Stimulated activated CD8-positive, alpha-beta memory T cell treated with anti-CD3 and anti-CD28 coated beads, Interleukin-12 subunit alpha, Interleukin-12 subunit beta, amount 100 ng/mL, for 24 hours (primary cell): ENCODE data around the gene IZUMO4.
"Not testable (repeated sequence)": the region's sequence is repeated elsewhere in the genome, so short reads cannot be mapped to it uniquely, and the experiment has no call there.

Experiments
- DNase-seq: peaks from one replicate; pipeline ENCODE4 v3.0.0-alpha.2; 2020; ENCODE audit errors: extremely low read depth

IZUMO4 gene

DNA sequence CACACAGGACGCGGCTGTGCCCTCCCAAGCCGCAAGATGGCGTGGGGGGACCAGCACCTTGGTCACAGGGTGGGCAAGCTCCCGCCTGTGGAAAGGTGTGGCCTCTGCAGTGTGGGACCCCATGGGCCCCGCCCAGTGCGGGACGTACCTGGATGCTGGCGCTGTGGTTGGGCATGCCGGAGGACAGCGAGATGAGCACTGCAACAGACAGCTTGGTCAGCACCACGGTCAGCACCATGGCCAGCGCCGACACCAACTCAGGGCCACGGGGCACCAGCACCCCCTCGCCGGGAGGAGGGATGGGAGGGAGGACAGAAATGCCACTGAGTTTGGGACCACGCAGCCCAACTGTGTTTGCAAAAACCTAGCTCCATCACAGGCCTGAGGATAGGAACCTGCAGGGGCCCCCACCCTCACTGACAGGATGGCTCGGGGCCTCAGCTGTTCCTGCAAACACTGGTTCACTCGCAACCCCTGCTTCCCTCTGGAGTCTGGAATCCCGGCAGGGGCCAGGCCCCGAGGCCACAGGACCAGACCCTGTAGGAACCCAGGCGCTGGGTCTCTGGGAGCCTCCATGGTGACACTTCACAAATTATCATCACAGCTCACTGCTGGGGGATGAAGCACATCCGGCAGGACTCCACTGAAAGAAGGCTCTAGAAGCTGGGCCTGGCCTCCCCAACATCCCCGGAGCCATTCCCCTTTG is 27.1 kb downstream of the IZUMO4 start:
- no peak for DNase-seq

GRCh38 chr19:2126879-2127518 is 30.3 kb downstream of the IZUMO4 start:
- no peak for DNase-seq

DNA sequence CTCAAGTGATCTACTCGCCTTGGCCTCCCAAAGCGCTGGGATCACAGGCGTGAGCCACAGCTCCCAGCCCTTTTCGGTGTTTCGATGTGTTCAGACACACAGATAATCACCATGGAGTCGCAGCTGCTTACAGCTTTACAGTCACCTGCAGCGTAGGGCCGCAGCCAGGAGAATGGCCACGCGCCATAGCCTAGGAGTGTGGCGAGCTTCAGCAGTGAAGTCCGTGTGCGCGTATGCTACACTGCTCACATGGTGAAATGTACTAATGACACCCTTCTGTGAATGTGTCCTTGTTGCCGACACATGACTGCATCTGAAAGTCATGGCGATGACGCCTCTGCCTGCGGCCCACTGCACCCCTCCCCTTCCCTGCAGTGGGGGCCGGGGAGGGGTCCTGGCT is 31.0 kb downstream of the IZUMO4 start:
- DNase-seq: no peak

GRCh38 chr19:2128252-2128651 is 31.5 kb downstream of the IZUMO4 start:
- not testable (repeated sequence) for DNase-seq

DNA sequence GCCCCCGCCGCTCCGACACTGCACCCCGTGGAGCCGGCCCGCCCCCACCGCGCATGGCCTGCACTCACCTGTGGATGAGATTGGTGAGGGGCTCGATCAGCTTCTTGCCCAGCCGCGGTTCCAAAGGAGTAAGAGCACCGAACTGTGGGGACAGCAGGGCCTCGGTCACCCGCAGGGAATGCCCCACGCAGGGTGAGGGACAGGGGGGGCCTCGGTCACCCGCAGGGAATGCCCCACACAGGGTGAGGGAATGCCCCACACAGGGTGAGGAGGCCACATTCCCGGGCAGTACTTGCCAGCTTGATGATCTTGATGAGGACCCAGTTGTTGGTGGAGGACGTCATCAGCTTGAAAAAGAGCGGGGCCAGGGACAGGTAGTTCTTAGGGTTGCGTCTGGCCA is 32.3 kb downstream of the IZUMO4 start:
- no peak for DNase-seq

DNA sequence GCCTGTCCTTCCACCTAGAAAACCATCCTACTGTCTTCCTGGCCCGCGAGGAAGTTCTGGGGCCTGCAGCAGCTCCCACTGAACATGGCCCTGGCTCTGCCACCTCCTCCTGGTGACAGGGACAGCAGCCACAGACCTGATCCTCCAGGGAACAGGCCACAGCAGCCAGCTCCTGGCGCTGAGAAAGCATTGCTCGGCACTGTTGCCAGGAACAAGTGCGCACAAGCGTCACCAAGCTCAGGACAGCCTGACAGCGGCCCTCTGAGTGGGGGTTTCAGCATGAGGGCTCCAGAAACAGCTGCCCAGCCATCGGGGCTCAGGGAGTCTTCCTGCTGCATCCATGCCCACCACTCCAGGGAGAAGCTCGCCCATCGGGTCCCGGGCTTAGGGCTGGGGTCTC is 32.8 kb downstream of the IZUMO4 start:
- DNase-seq: no peak

- DNase-seq: no peak
These were observed 33.4 kb downstream of the IZUMO4 start for GRCh38 chr19:2129892-2130770.

GRCh38 chr19:2131012-2131975 is 34.6 kb downstream of the IZUMO4 start:
- DNase-seq: not testable (repeated sequence)

GRCh38 chr19:2132191-2132590 is 35.5 kb downstream of the IZUMO4 start:
- no peak for DNase-seq

- DNase-seq: no peak
These were observed 36.2 kb downstream of the IZUMO4 start for GRCh38 chr19:2132731-2133490.

DNA sequence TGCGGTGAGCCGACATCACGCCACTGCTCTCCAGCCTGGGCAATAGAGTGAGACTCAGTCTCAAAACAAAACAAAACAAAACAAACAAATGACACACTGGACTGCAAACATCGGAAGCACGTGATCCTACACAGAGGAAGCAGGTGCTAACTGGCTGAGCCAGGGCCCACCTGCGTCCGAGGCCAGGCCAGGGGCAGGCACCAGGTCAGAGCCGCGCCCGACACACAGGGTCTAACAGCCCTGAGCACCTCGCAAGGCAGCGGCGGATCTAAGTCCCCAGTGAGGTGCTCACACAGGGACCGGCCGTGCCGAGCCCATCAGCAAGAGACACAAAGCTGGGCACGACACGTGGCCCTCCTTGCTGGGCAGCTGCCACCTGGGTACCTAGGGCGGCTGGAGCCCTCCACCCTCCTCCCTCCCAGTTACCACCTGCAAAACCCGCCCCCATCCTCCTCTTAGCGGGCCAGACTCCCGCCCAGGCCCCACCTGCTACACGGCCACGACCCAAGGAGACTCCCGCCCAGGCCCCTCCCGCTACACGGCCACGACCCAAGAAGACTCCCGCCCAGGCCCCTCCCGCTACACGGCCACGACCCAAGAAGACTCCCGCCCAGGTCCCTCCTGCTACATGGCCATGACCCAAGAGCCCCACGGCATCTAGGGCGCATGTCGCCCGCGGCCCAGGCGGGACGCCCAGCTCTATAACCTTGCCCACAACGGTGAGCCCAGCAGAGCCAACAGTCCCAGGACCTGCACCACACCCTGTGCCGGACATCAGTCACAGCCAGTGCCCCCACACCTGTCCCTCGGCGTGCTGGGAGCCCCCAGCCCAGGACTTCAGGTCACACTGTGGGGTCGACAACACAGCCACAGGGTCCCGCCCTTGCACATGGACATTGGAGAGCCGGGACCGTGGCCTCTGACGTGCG is 39.0 kb downstream of the IZUMO4 start:
- DNase-seq: no peak

GRCh38 chr19:2136796-2137195 is 40.1 kb downstream of the IZUMO4 start:
- no peak for DNase-seq

DNA sequence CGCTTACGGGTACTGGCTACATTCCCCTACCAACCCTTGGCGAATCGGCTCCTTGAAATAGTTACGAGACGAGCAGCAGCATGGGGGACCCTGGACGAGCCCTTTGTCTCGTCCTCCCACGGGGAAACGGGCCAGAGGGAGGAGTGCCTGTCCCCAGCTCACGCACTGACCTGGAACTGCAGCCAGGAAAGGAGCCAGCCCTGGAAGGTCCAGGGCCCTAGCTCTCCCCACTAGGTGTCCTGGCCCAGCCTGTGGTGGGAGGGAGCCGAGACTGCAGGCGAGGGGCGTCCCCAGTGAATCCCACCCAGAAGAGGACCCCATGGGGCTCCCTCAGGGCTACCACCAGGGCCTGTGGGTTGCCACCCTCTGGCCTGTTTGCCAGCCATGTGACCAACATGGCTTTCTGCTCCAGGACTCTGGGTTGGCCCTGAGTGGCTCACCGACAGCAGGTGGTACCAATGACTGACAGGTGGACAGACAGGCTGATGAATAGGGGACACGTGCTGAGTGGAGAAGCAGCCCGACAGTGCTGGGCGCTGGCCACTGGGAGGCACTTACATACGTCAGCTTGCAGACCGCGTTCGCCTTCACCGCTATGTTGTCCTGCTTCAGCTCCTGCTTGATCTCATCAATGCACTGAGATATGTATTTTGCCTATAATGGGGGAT is 41.5 kb downstream of the IZUMO4 start:
- no peak for DNase-seq

- DNase-seq: no peak
These were observed 42.8 kb downstream of the IZUMO4 start for GRCh38 chr19:2139385-2140137.

GRCh38 chr19:2140138-2140569 is 43.4 kb downstream of the IZUMO4 start:
- DNase-seq: no peak

DNA sequence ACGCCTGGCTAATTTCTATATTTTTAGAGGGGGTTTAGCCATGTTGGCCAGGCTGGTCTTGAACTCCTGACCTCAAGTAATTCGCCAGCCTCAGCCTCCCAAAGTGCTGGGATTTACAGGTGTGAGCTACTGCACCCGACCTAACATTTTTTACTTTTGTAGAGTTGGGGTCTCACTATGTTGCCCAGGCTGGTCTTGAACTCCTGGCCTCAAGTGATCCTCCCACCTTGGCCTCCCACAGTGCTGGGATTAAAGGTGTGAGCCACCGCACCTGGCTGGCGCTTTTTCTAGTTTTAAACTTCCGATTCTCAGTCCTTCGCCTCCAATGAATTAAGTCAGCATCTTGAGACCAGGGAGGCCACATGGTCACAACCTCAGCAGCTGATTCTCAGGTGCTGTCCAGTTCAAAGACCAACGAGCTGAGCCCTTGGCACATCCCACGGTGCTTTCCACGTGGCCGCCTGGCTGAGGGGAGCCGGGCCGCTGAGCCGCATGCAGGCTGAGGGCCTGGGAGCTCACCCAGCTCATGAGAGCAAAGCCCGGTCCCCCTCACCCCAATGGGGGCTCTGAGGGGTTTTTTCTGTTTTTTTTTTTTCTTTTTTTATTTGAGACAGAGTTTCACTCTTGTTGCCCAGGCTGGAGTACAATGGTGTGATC is 45.6 kb downstream of the IZUMO4 start:
- no peak for DNase-seq

DNA sequence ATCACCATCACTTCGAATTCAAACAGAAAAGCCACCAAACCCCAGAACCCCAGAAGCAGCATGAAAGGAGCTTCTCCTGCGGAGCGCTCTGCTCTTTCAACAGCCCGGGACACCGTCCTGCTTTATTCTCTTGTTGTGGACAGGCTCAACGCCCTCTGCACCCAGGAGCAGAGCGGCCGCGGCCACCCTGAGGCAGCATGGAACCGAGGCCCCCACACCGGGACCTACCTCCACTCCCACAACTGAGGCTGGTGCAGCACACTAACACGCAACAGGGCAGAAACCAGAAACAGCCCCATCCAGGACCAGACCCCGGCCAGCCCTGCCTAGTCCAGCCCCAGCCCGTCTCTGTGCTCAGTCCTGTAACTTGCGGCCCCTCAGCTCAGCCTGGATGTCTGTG is 47.5 kb downstream of the IZUMO4 start:
- DNase-seq: no peak

DNA sequence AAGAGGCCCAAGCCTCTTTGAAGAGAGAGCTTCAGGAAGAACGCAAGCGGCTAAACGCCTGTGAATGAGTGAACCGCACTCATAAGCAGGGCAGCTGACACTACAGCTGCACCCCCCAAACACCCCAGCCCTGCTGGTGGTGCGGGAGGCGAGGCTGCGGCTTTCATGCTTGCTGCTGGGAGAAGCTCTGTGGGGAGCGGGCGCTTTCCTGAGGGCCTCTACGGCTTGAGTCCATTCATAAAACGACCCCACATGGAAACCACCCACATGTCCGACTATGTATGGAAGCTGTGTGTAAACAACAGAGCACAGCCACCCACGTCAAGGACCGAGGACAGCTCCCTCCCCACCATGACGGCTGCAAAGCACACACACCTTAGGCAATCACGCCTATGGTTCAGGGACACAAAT is 49.1 kb downstream of the IZUMO4 start:
- DNase-seq: no peak
